Measurements from ENCODE around the gene ZMYND15. TPM values are rescaled to one million over a fixed set of nuclear protein-coding genes. Genes with fewer than 3 reads are reported as not detected.

Gene ZMYND15
- total and polyA plus RNA-seq, 4 donors = 0.47 to 2.4 (median 0.71) TPM

DNA sequence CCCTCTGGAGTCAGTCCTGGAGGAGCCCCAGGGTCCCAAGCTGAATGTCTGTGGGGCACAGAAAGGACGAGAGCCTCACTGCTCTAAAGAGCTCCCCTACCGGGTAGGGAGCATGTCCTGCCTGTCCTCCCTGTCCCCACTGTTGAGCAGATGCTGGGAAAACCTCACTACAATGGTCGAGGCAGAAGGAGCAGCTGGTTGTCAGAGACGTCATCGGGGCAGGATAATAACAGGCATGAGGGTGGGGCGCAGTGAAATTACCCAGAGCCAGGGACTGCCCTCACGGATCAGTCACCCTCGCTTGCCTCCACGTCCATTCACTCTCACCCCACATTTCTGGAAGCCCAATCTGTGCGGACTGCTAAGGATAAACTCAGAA is 32.6 kb downstream of the ZMYND15 start:
- no peaks in the 10 kb centered on the region for H3K27me3 ChIP-seq (ENCODE audit: control insufficient read depth in 4 of 4, insufficient read depth in 4 of 4, low read length in 3 of 4)
- WGBS = 45% methylated on average over 10 of the region's 10 CpGs
- H3K9me3 ChIP-seq (ENCODE audit: control insufficient read depth in 4 of 4, low read length in 3 of 4) = no peaks in the 10 kb centered on the region
- peak; percentile 14 for TF ChIP-seq TAF1 (conservative IDR thresholded peaks at IDR 0.05)
- TF ChIP-seq SP1 (IDR thresholded peaks at IDR 0.05) = no peak
- H3K4me1 ChIP-seq (ENCODE audit: control insufficient read depth in 4 of 4, insufficient read depth in 4 of 4, low read length in 3 of 4) = peaks cover 0 to 14% (median 7%) of the 10 kb centered on the region in 4 donors
- H3K36me3 ChIP-seq (ENCODE audit: control insufficient read depth in 4 of 4, insufficient read depth in 3 of 4, low read depth in 1 of 4, low read length in 3 of 4) = no peaks in the 10 kb centered on the region
- peak overlapping the region; percentile 53 to 89 (median 57) for H3K4me3 ChIP-seq (ENCODE audit: low read depth in 1 of 3, low read length in 3 of 3)
- DNase-seq (ENCODE audit: low spot score) = no peak
- peak overlapping the region; percentile 78 to 96 for H3K27ac ChIP-seq (ENCODE audit: low read depth in 1 of 2, low read length in 2 of 2)
- H3K9ac ChIP-seq (ENCODE audit: low read depth in 1 of 2, low read length in 2 of 2) = peak overlapping the region; percentile 77 to 84

DNA sequence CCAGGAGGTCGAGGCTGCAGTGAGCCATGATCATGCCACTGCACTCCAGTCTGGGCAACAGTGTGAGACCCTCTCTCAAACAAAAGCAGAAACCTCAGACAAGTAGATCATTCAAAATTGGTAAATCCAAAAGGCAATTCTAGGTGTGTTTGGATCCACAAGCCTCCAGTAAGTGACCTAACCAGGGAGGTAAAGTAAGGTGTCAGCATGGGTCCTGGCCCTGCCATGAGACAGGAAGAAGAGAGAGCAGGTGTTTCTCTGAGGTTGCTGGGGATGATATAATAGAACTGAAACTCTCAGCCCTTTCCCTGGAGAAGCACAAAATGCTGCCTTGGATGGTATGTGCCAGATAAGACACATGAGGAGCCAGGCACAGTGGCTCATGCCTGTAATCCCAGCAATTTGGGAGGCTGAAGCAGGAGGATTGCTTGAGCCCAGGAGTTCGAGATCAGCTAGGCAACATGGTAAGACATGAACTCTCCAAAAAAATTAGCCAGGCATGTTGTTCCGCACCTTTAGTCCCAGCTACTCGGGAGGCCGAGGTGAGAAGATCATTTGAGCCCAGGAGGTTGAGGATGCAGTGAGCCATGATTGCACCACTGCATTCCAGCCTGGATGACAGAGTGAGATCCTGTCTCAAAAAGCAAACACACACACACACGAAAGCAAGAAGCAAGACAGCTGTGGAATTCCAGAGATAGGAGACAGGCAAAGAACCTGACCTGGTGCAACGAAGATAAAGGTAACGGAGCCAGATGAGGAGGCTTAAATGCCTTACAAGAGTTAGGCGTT is 38.5 kb downstream of the ZMYND15 start:
- H3K27ac ChIP-seq (ENCODE audit: low read depth in 1 of 2, low read length in 2 of 2) = no peak overlapping the region
- H3K9ac ChIP-seq (ENCODE audit: low read depth in 1 of 2, low read length in 2 of 2) = no peak overlapping the region
- H3K4me3 ChIP-seq (ENCODE audit: low read depth in 1 of 3, low read length in 3 of 3) = no peak overlapping the region
- peaks cover 0 to 3% (median under 1%) of the 10 kb centered on the region in 4 donors for H3K36me3 ChIP-seq (ENCODE audit: control insufficient read depth in 4 of 4, insufficient read depth in 3 of 4, low read depth in 1 of 4, low read length in 3 of 4)
- no peaks in the 10 kb centered on the region for H3K9me3 ChIP-seq (ENCODE audit: control insufficient read depth in 4 of 4, low read length in 3 of 4)
- DNase-seq (ENCODE audit: low spot score) = no peak
- no peaks in the 10 kb centered on the region for H3K4me1 ChIP-seq (ENCODE audit: control insufficient read depth in 4 of 4, insufficient read depth in 4 of 4, low read length in 3 of 4)
- H3K27me3 ChIP-seq (ENCODE audit: control insufficient read depth in 4 of 4, insufficient read depth in 4 of 4, low read length in 3 of 4) = no peaks in the 10 kb centered on the region
- 89% methylated on average over 9 of the region's 9 CpGs for WGBS
- TF ChIP-seq HNF4A (conservative IDR thresholded peaks at IDR 0.05) (no peak), ATF3 (IDR thresholded peaks at IDR 0.05) (no peak), HNF4G (IDR thresholded peaks at IDR 0.05) (no peak), FOXA2 (IDR thresholded peaks at IDR 0.05) (no peak), EGR1 (IDR thresholded peaks at IDR 0.05; ENCODE audit: low read depth in 2 of 2) (no peak), RXRA (IDR thresholded peaks at IDR 0.05) (no peak), FOXA1 (IDR thresholded peaks at IDR 0.05) (no peak), ZBTB33 (IDR thresholded peaks at IDR 0.05) (no peak), RAD21 (IDR thresholded peaks at IDR 0.05) (no peak), YY1 (IDR thresholded peaks at IDR 0.05) (no peak), NR2F2 (IDR thresholded peaks at IDR 0.05) (no peak), CTCF (IDR thresholded peaks at IDR 0.05; ENCODE audit: low read depth, low read length, missing input control) (no peak), MAX (IDR thresholded peaks at IDR 0.05) (no peak), JUND (IDR thresholded peaks at IDR 0.05) (no peak)
- TF ChIP-seq, protein P1, sequence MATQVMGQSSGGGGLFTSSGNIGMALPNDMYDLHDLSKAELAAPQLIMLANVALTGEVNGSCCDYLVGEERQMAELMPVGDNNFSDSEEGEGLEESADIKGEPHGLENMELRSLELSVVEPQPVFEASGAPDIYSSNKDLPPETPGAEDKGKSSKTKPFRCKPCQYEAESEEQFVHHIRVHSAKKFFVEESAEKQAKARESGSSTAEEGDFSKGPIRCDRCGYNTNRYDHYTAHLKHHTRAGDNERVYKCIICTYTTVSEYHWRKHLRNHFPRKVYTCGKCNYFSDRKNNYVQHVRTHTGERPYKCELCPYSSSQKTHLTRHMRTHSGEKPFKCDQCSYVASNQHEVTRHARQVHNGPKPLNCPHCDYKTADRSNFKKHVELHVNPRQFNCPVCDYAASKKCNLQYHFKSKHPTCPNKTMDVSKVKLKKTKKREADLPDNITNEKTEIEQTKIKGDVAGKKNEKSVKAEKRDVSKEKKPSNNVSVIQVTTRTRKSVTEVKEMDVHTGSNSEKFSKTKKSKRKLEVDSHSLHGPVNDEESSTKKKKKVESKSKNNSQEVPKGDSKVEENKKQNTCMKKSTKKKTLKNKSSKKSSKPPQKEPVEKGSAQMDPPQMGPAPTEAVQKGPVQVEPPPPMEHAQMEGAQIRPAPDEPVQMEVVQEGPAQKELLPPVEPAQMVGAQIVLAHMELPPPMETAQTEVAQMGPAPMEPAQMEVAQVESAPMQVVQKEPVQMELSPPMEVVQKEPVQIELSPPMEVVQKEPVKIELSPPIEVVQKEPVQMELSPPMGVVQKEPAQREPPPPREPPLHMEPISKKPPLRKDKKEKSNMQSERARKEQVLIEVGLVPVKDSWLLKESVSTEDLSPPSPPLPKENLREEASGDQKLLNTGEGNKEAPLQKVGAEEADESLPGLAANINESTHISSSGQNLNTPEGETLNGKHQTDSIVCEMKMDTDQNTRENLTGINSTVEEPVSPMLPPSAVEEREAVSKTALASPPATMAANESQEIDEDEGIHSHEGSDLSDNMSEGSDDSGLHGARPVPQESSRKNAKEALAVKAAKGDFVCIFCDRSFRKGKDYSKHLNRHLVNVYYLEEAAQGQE (IDR thresholded peaks at IDR 0.05) = no peak
